KG1 (cell line): ENCODE results near the gene ADIPOR2.
"Not testable (repeated sequence)": the region's sequence is repeated elsewhere in the genome, so short reads cannot be mapped to it uniquely, and the experiment has no call there.

Source experiments
- DNase-seq: peaks from one replicate; lab custom pipeline; 2025; lab: John Stamatoyannopoulos, UW

The ADIPOR2 gene

DNA sequence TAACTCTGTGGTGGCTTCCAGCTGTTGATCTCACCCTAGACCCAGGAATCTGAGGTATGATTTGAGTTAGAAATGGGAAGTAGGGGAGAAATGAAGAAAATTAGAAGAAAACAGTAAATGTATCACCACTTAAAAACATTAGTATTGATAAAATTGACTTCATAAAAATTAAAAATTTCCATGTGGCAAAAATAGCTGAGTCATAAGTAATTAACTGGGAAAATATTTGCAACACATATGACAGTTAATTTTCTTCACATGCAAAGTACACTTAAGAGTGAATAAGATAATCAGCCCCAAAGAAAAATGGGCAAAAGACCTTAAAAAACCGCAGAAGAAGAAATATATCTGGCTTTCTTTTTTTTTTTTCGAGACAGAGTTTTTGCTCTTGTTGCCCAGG lies 25.5 kb upstream of the ADIPOR2 start:
- no peak for DNase-seq

DNA sequence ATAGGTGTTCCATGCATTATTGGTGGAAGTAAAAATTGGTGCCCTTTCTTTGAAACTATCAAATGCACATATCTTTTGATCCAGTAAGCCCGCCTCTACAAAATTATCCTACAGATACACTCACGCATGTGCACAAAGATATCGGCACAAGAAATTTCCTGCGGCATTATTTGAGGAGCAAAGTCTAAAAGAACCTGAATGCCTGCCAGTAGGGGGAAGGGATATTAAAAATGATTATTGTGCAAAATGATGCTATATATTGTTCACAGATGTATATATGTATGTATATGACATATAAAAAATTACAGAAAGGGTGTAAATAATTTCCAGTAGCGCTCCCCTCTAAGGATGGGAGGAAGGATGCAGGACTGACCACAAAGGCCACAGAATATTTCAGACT lies 24.7 kb upstream of the ADIPOR2 start:
- no peak for DNase-seq

DNA sequence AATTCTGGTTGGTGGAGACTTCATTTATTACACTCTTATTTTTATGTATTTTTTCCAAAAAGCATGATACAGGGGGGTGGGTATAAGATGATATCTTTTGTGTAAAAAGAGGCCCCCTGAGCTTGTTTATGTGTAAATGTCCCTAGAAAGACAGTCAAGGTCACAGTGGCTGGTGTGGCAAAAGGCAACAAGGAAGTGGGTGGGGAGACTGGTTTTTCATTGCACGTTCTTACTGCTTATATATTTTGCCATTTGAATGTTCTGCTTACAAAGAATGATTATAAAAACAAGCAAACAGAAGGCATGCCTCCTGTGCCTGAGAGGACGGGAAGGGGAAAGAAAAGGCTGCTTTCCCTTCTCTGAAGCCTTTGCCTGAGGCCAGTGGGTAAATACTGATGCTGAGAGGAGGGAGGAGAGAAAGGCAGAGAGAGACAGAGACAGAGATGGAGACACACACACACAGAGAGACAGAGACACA lies 24.1 kb upstream of the ADIPOR2 start:
- DNase-seq, result peak; percentile 15

DNA sequence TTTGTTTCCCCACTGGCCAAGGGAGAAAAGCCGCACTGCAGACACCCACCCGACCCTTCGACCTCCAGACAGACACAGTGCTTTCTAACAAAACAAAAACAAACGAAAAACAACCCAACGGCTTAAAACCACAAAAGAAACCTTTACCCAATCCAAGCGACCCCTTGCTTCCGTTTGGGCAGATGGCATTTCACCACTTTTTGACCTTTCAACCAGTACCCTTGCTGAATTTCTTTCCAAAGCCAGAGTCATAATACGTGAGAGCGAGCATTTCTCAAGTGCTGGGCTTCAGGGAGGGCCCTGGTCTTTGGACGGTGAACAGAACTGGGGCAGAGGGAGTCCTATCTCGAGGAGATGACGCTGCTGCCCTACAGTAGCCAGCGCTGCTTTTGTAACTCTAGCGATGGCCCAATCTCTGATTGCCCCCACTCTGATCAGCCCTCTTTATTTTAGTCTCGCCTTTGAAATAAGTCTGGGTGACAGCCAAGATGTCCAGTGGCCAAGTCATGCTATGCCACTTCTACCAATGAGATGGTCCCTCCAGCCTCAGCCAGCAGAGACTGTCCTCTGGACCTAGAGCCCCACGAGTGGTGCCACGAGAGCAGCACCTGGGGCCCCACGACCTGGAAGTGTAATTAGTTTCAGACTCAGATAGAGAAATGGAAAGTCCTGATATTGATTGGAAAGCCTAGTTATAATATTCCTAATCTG lies 21.9 kb upstream of the ADIPOR2 start:
- peak; percentile 47 for DNase-seq

DNA sequence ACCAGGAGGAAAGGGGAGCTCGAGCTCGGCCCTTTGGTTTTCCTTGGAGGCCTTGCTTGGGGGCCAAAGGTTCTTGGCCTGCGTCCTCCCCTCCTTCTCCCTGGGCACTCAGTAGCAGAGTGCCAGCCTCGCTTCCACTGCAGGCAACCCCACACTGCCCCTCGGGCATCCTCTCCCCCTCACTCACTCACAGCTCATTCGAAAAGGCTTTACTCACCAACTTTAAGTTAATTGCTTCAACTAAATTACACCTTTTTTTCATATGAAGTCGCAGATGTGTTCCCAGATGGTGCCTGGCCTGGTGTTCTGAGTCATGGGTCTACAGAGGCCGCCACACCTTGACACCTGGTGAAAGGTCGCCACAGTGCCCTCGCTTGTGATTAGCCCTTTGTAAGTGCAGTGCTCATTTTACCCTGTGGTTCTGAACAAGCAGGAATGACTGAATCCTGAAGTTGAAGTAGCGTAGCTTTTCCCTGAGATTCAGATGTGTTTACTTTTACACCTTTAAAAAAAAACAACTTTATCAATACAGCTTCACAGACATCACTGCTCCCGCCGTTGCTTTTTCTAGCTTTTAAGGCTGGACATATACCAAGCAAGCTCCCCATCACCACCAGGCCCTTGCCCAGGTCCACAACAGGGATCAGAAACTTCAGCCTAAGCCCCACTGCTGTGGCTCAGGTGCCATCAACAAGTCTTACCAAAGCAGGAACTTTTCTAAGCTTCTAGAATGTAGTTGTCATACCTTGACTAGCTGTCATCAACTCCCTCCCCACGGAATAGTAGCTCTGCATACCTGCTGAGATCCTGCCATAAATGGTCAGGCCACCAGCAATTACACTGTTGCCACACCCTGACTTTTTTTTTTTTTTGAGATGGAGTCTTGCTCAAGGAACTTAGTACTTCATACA lies 20.3 kb upstream of the ADIPOR2 start:
- no peak for DNase-seq

DNA sequence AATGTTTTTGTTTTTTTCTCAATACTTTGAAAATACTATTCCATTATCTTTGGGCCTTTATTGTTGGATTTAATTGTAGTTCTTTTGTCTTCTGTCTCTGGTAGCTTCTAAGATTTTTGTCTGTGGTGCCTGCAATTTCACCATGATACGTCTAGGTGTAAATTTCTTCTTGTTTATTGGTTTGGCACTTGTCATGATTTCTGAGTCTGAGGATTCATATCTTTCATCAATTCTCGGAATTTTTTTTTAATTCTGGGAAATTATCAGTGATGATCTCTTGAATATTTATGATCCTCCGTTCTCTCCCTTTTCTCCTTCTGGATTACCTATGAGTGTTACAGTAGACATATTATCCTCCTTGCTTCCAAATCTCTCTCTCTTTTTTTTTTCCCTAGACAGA lies 14.8 kb upstream of the ADIPOR2 start:
- no peak for DNase-seq

DNA sequence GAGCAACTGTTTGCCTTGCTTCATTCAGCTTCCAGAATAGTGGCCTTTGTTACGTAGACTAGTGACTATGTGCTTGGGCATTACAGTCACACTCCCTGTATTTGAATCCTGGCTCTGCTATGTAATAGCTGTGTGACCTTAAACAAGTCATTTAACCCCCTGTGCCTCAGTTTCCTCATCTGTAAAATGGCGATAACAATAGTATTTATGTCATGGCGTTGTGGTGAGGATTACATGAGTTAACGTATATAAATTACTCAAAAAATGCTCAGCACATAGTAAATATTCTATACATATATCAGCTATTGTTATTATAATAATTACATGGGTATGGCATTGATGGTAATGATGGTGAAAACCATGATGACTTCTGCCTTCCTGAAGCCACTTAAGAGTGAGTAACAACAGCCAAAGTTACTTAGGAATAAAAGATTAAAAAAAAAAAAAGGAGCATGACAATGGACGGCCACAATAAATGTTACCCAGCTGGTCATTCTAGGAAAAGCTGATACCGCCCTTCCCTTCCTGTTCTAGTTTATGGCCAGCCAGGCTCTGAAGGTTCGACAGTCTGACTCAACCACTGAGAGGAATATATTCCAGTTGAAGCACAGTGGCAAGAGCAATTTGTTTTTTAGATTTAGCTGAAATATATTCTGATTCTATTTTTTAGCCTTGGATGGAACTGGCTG lies 9.9 kb upstream of the ADIPOR2 start:
- DNase-seq, result no peak

DNA sequence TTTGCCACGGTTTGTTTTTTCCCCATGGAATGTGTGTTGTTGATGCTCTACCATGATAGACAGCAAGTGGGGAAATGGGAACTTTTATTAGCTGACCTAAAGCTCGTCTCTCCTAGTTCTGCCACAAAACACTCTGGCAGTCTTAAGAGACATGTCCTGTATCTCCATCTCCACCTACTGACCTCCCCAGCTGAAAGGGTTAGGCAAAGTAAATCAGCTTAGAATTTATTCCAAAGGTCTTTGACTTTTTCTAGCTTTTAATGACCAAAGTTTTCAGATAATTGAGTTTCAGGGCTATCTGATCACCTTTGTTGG lies 9.4 kb upstream of the ADIPOR2 start:
- DNase-seq, result no peak

DNA sequence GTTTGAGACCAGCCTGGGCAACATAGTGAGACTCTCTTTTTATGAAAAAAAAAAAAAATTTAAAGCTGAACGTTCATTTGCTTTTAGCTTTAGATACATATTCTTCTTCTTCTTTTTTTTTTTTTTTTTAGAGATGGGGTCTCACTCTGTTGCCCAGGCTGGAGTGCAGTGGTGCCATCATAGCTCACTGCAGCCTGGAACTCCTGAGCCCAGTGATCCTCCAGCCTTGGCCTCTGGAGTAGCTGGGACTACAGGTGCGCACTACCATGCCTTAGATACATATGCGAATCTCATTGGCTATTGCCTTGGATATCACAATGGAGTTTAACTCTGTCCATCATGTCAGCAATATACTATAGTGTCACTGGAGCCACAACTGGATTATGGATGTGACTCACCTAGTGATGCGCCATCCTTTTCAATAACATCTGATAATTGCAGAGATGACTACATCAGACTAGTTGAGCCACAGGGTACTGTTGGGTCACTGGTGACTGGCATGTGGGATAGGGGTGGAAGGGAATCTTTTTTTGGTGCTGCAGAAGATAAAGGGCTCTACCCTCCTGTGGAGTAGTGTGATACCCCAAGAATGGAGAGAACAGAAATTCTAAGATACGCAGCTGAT lies 2.7 kb upstream of the ADIPOR2 start:
- DNase-seq, result no peak

DNA sequence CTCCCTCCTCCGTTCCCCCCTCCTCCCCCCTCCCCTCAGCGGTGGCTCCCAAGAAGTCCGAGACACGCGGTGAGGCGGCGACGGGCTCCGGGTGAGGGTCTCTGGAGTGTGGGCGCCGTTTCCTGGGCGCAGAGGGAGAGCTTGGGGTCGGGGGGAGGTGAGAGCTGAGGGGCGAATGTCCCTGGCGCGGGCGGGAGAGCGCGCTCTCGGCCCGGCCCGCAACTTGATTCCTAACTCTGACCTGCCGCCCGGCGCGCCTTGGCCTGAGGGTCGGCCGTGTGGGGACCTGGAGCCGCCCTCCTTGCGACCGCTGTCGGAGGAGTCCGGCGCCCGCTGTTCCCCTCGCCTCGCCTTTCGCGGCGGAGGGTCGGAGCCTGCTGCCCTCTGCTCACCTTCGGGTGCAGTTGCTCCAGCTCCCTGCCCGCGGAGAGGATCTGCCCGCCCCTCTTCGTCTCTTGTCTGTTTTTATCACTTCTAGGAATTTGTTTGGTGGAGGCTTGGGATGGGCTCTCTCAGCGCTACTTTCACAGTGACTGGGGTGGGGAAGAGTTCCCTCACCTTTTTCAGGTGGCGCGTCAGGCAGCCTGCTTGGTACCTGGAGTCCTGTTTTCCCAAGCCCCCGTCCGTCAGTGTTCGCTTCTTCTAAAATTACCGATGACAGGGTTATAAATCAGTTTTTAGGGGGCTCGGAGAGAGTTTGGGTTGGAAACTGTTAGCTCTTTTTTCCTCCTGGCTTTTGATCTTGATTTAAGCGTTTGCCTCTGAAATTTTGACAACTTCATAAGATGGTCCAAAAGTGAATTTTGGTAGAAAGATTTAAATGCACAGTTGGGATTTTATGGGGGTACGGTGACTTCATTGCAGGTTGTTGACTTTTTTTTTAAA lies 495 bp downstream of the ADIPOR2 start:
- DNase-seq, result no peak

DNA sequence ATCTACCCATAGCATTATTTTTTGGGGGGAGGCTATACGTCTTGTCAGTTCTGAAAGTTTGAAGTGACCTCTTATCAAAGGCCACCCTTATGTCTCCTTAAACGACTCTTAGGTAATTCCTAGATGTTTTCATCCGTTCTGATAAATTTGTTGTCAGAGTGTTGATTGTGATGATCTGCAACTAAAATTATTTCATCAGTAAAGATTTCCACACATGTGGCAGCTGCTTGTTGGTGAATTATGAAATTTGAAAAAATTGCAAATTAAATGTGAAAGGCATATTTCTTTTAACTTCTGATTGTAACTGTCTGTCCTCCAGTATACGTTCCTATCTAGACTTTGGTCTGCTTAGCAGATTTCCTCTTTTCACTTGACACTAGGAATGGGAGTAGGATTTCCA lies 1.4 kb downstream of the ADIPOR2 start:
- DNase-seq, result no peak

DNA sequence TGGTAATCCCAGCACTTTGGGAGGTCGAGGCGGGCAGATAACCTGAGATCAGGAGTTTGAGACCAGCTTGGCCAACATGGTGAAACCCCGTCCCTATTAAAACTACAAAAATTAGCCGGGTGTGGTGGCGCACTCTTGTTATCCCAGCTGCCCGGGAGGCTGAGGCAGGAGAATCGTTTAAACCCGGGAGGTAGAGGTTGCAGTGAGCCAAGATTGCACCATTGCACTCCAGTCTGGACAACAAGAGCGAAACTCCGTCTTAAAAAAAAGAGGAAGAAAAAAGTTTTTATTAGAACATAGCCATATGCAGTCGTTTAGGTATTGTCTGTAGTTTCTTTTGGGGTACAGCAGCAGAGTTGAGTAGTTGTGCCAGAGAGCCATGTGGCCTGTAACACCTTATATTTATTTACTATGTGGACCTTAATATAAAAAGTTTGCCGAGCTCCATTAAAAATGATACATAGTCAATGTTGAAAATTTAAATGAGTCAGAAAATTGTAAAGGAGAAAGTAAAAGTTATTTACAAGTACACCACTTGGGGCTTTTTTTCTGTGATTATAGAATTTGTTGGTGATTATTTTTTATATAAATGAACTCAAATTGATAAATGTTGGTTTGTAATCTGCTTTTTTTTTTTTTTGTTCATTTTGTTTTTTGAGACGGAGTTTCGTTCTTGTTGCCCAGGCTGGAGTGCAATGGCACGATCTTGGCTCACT lies 2.2 kb downstream of the ADIPOR2 start:
- no peak for DNase-seq

DNA sequence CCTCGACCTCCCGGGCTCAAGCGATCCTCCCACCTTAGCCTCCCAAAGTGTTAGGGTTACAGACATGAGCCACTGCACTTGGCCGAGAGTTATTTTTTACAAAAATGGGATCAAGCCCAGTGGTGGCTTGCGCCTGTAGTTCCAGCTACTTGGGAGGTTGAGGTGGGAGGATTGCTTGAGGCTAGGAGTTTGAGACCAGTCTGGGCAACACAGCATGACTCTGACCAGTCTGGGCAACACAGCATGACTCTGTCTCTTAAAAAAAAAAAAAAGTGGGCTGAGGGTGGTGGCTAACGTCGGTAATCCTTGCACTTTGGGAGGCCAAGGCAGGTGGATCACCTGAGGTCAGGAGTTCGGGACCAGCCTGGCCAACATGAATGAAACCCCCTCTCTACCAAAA lies 4.2 kb downstream of the ADIPOR2 start:
- DNase-seq, result not testable (repeated sequence)

DNA sequence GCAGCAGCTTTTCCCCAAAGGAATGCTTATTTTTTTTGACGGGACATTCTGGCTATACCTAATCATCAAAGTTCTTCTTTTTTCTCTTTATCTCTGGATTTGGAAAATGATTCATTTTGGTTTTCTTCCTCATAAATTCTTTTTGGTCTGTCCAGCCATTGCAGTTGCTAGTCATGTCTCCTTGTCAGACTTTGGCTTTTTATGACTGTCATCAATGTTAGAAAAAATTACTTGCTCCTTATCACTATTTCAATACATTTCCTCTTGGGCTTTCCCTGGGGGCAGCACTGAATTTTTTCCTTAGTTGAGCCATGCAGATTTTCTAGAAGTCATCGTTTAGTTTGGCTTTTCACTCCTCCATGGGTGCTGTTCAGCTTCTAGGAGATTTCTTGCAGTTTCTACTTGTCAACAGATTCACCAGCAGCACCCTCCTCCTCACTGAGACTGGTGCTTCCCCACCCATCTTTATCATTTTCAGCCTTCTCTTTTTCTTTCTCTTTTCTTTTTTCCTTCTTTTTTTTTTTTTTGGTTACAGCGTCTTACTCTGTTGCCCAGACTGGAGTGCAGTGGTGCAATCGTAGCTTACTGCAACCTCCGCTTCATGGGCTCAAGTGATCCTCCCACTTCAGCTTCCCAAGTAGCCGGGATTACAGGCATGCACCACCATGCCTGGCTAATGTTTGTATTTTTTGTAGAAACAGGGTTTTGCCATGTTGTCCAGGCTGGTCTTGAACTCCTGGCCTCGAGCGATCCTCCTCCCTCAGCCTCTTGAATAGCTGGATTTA lies 5.2 kb downstream of the ADIPOR2 start:
- no peak for DNase-seq

DNA sequence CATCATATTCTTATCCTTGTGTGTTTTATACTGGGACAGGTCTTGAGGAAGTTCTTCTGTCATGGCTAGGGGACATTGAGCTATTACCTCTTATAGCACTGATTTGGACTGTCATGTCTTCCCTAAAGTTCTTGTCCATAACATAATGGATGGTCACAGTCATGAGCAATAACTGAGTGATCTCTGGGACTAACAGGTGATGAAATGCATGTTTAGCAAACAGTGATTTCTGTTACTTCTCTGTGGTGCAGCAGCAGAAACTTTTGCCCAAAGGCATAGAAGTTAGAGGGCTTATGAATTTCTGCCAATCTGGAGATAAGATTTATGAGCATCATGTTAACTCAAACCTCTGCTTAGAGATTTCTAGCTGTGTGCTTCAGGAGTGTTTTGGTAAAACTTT lies 5.9 kb downstream of the ADIPOR2 start:
- DNase-seq, result no peak

DNA sequence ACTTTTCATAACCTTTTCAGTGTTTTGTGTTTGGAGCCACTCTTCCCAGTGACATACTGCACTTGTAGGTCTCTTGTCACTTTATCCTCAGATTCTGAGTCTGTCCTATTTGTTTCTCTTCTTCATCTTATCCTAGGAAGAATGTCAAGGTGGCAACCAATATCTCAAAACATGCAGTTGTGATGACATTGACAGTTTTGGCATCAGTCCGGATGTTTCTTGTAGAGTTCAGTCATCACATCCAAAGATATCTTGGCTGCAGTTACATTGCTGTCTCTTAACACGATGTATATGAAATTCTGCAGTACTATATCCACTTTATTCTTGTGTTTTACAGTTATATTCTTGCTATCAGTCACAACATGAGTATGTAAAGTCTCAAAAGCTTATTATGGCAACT lies 6.4 kb downstream of the ADIPOR2 start:
- DNase-seq, result no peak

DNA sequence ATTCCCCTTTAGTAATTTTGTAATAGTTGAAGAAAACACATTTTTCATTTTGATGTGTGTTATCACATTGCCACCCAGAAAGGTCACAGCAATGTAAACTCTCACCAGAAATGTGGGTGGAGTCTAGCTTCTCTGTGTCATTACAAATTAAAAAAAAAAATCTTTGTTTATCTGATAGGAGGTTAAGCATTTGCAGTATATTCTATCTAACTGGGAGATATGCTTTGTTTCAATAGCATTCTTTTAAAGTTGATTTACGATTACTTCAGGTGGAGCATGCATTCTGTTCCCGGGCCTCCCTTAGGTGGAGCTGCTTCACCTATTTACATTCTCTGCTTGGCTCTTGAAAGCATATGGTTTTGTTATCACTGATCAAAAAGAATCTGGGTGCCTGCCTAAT lies 7.8 kb downstream of the ADIPOR2 start:
- no peak for DNase-seq

DNA sequence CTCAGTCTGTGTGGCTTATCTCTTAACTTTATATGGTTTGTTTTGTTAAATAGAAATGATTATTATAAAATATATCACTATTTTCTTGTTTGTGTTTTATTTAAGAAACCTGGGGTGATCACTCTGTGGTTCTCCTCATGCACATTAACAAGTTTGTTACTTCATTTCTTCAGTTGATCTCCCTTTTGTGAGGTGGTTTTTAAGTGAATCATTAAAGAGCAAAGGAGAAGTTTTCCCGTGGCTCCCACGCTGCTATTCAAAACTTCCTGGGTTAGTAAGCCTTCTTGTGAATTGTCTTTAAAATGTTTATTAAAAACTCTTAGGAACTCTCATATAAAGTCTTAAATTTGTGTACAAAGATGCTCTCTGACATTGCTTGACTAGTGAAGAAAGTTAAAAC lies 11.8 kb downstream of the ADIPOR2 start:
- DNase-seq, result no peak

DNA sequence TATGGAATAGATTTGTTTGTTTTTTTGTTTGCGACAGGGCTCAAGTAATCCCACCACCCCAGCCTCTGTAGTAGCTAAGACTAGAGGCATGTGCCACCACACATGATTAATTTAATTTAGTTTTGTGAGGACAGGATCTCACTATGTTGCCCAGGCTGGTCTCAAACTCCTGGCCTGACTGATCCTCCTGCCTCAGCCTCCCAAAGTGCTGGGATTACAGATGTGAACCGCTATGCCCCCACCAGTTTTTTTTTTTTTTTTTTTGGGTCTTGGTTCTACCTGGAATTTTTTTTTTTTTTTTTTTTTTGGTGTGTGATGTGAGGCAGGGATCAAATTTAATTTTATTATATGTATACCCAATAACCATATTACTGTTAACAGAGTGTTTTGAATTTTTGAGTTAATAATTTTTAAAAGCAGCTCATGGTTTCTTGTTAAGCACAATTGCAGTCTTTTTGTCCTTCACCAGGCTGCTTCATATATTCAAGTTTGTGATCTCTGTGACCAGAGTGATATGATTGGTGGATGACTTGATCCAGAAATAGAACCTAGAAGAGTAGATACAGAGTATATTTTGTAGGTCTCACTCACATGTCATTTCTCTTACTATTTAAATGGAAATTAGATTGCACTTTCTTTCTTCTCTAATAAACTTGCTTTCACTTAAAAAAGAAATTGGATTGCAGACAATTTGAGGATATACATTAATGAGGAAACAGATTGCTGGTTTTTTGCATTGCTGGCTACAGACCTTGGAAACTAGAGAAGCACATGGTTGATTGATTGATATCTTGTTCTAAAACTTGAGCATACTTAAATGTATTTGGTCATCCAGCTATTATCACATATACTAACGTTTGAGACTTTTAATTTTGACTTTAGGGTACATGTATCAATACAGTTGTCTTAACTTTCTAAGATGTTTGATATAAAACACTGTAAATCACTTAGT lies 13.2 kb downstream of the ADIPOR2 start:
- DNase-seq, result no peak
